Mesenchymal stem cell (in vitro differentiated cells and primary cell): Measurements from ENCODE around the gene ZBTB25.

ENCODE experiments used
- DNase-seq: peaks from one replicate; pipeline ENCODE4 v3.0.0-alpha.2; 2013
- H2AFZ ChIP-seq: one replicate; pipeline ENCODE4 v1.6.1; 2013; ENCODE audit warnings: low read depth, mild to moderate bottlenecking, control low read depth, inconsistent platforms, low read length, moderate library complexity
- H2AK5ac ChIP-seq: 2 replicates; pipeline ENCODE4 v1.6.1; 2013; ENCODE audit warnings: low read length, moderate library complexity, mild to moderate bottlenecking, inconsistent platforms; ENCODE audit not compliant: severe bottlenecking
- H2BK120ac ChIP-seq: one replicate; pipeline ENCODE4 v1.6.1; 2013; ENCODE audit warnings: low read depth, mild to moderate bottlenecking, inconsistent platforms, low read length, moderate library complexity
- H2BK12ac ChIP-seq, 2 experiments: one replicate each; pipeline ENCODE4 v1.6.1; 2013; ENCODE audit warnings: inconsistent platforms in 2 of 2, low read length in 2 of 2, mild to moderate bottlenecking in 2 of 2, moderate library complexity in 2 of 2, control low read depth in 1 of 2
- H2BK15ac ChIP-seq: one replicate; pipeline ENCODE4 v1.6.1; 2013; ENCODE audit warnings: mild to moderate bottlenecking, low read depth, inconsistent platforms; ENCODE audit not compliant: poor library complexity, severe bottlenecking
- H2BK5ac ChIP-seq: 2 replicates; pipeline ENCODE4 v1.6.1; 2013; ENCODE audit warnings: low read depth, mild to moderate bottlenecking, low read length, control low read depth, inconsistent platforms; ENCODE audit not compliant: poor library complexity, severe bottlenecking
- H3K14ac ChIP-seq, 2 experiments: one replicate each; pipeline ENCODE4 v1.6.1; 2013; ENCODE audit warnings: inconsistent platforms in 2 of 2, low read length in 2 of 2, control low read depth in 1 of 2, mild to moderate bottlenecking in 1 of 2, moderate library complexity in 1 of 2
- H3K18ac ChIP-seq, 2 experiments: one replicate each; pipeline ENCODE4 v1.6.1; 2013; ENCODE audit warnings: inconsistent platforms in 2 of 2, low read length in 2 of 2, control low read depth in 1 of 2, low read depth in 1 of 2, mild to moderate bottlenecking in 1 of 2
- H3K23ac ChIP-seq, 2 experiments: one replicate each; pipeline ENCODE4 v1.6.1; 2013; ENCODE audit warnings: inconsistent platforms in 2 of 2, low read length in 2 of 2, mild to moderate bottlenecking in 2 of 2, moderate library complexity in 2 of 2, control low read depth in 1 of 2
- H3K27ac ChIP-seq: 2 replicates; pipeline ENCODE4 v1.5.1; 2013; ENCODE audit warnings: mild to moderate bottlenecking, moderate library complexity, low read length, control low read depth, inconsistent platforms; ENCODE audit not compliant: poor library complexity, severe bottlenecking
- H3K27me3 ChIP-seq, 2 experiments: 2 replicates each; pipeline versions ENCODE4 v1.6.1 to v1.7.0; 2013; ENCODE audit warnings: low read length in 2 of 2, mild to moderate bottlenecking in 2 of 2, moderate library complexity in 2 of 2, control low read depth in 1 of 2, inconsistent platforms in 1 of 2; ENCODE audit not compliant: control insufficient read depth in 1 of 2, insufficient read depth in 1 of 2
- H3K36me3 ChIP-seq, 2 experiments: 2 replicates each; pipeline versions ENCODE4 v1.6.1 to v1.7.0; 2013; ENCODE audit warnings: low read length in 2 of 2, control low read depth in 1 of 2, inconsistent platforms in 1 of 2, low read depth in 1 of 2, mild to moderate bottlenecking in 1 of 2; ENCODE audit not compliant: insufficient read depth in 2 of 2, control insufficient read depth in 1 of 2
- H3K4ac ChIP-seq, 2 experiments: one replicate each; pipeline ENCODE4 v1.6.1; 2013; ENCODE audit warnings: inconsistent platforms in 2 of 2, low read length in 2 of 2, mild to moderate bottlenecking in 2 of 2, moderate library complexity in 2 of 2, control low read depth in 1 of 2, low read depth in 1 of 2
- H3K4me1 ChIP-seq: 2 replicates; pipeline ENCODE4 v1.6.1; 2013; ENCODE audit warnings: low read depth, low read length, control low read depth; ENCODE audit not compliant: control insufficient read depth, insufficient read depth
- H3K4me2 ChIP-seq: 2 replicates; pipeline ENCODE4 v1.6.1; 2013; ENCODE audit warnings: low read length, mild to moderate bottlenecking, inconsistent platforms; ENCODE audit not compliant: poor library complexity, severe bottlenecking
- H3K4me3 ChIP-seq, 2 experiments: 2 replicates each; pipeline versions ENCODE4 v1.5.1 to v1.7.0; 2013; ENCODE audit warnings: low read length in 2 of 2, mild to moderate bottlenecking in 2 of 2, control low read depth in 1 of 2, low read depth in 1 of 2; ENCODE audit not compliant: insufficient read depth in 1 of 2
- H3K79me1 ChIP-seq: replicated peaks from 2 replicates; pipeline ENCODE4 v1.6.1; 2013; ENCODE audit warnings: mild to moderate bottlenecking, control low read depth, low read length, inconsistent platforms; ENCODE audit not compliant: poor library complexity, severe bottlenecking
- H3K9ac ChIP-seq: 2 replicates; pipeline ENCODE4 v1.7.0; 2013; ENCODE audit warnings: mild to moderate bottlenecking, low read length, moderate library complexity
- H3K9me3 ChIP-seq: 2 replicates; pipeline ENCODE4 v1.7.0; 2013; ENCODE audit warnings: mild to moderate bottlenecking, low read length; ENCODE audit not compliant: control insufficient read depth
- H4K8ac ChIP-seq: one replicate; pipeline ENCODE4 v1.6.1; 2013; ENCODE audit warnings: inconsistent platforms, mild to moderate bottlenecking, low read length, moderate library complexity
- H4K91ac ChIP-seq: one replicate; pipeline ENCODE4 v1.6.1; 2013; ENCODE audit warnings: mild to moderate bottlenecking, low read length, inconsistent platforms
- WGBS: methylation state at CpG from one replicate; pipeline ENCODE4 v1.1.7; 2013; ENCODE audit warnings: mixed read lengths; 5-methylcytosine and 5-hydroxymethylcytosine counted together

The ZBTB25 gene

DNA sequence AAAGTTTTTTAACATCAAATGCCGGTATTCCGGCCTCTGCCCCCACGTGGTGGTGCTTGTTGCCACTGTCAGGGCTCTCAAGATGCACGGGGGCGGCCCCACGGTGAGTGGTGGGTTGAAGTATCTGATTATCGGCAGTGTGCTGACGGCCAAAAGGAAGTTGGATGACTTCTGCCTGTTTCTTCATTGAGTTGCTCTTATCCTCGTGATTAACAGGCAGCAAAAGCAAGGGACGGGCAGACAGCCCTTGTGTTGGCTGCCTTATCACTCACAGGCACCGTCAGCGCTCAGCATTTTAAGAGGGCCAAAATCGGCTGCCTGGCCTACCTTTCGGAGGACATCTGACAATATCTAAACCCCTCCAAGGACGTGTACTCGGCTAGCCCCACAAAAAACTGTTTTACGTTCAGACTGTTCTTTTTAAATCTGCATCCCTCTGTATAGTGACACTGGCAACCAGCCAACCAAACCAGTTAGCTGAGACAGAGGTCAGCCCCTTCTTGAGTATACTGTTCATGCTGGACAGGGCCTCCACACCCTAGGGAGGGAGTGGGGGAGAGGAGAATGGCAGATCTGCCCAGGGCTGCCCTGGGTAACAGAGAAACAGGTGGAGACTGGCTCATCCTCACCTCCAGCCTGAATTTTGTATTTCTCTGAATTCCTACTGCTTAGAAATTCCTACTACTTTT is 61.2 kb downstream of the ZBTB25 start:
- Histone ChIP-seq H3K36me3 (peaks cover 18 to 66% of the 10 kb centered on the region in 2 experiments), H2BK12ac (no peak overlapping the region), H3K14ac (no peak overlapping the region), H4K91ac (no peak overlapping the region), H3K9me3 (no peaks in the 10 kb centered on the region), H2BK15ac (no peak overlapping the region), H2BK5ac (no peak overlapping the region), H3K27me3 (no peaks in the 10 kb centered on the region), H3K79me1 (peaks cover 6% of the 10 kb centered on the region), H3K4me1 (peaks cover 12% of the 10 kb centered on the region), H2AFZ (no peak overlapping the region), H3K9ac (no peak overlapping the region), H3K23ac (no peak overlapping the region), H3K4me2 (no peak overlapping the region), H4K8ac (no peak overlapping the region), H2AK5ac (peak overlapping the region; percentile 92), H3K4me3 (no peak overlapping the region), H2BK120ac (no peak overlapping the region), H3K4ac (no peak overlapping the region), H3K18ac (no peak overlapping the region), H3K27ac (no peak overlapping the region)
- DNase-seq, result no peak
- WGBS, result 76% methylated on average over 16 of the region's 17 CpGs

DNA sequence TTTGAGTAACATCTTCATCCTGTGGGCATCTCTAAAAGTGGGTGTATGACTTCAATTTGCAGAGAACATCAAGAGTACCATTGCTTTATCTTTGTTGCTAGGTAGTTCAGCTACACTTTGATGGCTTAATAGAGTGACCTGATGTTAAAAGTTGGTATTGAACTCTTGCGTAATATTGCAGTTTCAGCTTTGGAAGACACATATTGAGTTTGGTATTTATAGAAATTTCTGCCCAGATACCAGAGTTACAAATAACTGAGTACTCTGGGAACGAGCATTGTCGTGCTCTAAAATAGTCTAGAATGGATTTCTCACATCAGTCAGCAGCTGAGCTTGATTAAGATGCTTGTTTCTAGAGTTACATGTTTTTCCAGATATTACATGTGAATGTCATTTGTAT is 63.1 kb downstream of the ZBTB25 start:
- Histone ChIP-seq H3K9me3 (no peaks in the 10 kb centered on the region), H2AFZ (no peak overlapping the region), H3K9ac (no peak overlapping the region), H3K27ac (no peak overlapping the region), H3K4me1 (peaks cover 8% of the 10 kb centered on the region), H2AK5ac (no peak overlapping the region), H2BK120ac (no peak overlapping the region), H3K23ac (no peak overlapping the region), H2BK12ac (no peak overlapping the region), H3K4ac (no peak overlapping the region), H3K4me3 (no peak overlapping the region), H3K18ac (no peak overlapping the region), H4K91ac (no peak overlapping the region), H4K8ac (no peak overlapping the region), H3K36me3 (peaks cover 18 to 77% of the 10 kb centered on the region in 2 experiments), H3K79me1 (peaks cover 6% of the 10 kb centered on the region), H2BK5ac (no peak overlapping the region), H3K27me3 (no peaks in the 10 kb centered on the region), H2BK15ac (no peak overlapping the region), H3K14ac (no peak overlapping the region), H3K4me2 (no peak overlapping the region)
- 97% methylated on average over 3 of the region's 3 CpGs for WGBS
- no peak for DNase-seq

GRCh38 chr14:64439141-64439540 is 64.5 kb downstream of the ZBTB25 start:
- no peak overlapping the region for H3K4ac ChIP-seq
- H3K79me1 ChIP-seq, result peaks cover 7% of the 10 kb centered on the region
- DNase-seq, result no peak
- no peak overlapping the region for H3K23ac ChIP-seq
- H2AK5ac ChIP-seq, result peak overlapping the region; percentile 28
- no peak overlapping the region for H2AFZ ChIP-seq
- H3K4me3 ChIP-seq, result no peak overlapping the region
- no peak overlapping the region for H4K91ac ChIP-seq
- no peaks in the 10 kb centered on the region for H3K27me3 ChIP-seq
- no peak overlapping the region for H4K8ac ChIP-seq
- WGBS, result 94% methylated on average over 6 of the region's 6 CpGs
- no peak overlapping the region for H3K9ac ChIP-seq
- no peak overlapping the region for H3K18ac ChIP-seq
- H2BK5ac ChIP-seq, result peak overlapping the region; percentile 86
- H3K27ac ChIP-seq, result peak overlapping the region; percentile 88
- H3K4me2 ChIP-seq, result no peak overlapping the region
- H3K4me1 ChIP-seq, result peaks cover 8% of the 10 kb centered on the region
- H2BK120ac ChIP-seq, result no peak overlapping the region
- no peak overlapping the region for H3K14ac ChIP-seq
- H3K36me3 ChIP-seq, result peaks cover 18 to 75% of the 10 kb centered on the region in 2 experiments
- H2BK12ac ChIP-seq, result no peak overlapping the region
- no peaks in the 10 kb centered on the region for H3K9me3 ChIP-seq
- no peak overlapping the region for H2BK15ac ChIP-seq

DNA sequence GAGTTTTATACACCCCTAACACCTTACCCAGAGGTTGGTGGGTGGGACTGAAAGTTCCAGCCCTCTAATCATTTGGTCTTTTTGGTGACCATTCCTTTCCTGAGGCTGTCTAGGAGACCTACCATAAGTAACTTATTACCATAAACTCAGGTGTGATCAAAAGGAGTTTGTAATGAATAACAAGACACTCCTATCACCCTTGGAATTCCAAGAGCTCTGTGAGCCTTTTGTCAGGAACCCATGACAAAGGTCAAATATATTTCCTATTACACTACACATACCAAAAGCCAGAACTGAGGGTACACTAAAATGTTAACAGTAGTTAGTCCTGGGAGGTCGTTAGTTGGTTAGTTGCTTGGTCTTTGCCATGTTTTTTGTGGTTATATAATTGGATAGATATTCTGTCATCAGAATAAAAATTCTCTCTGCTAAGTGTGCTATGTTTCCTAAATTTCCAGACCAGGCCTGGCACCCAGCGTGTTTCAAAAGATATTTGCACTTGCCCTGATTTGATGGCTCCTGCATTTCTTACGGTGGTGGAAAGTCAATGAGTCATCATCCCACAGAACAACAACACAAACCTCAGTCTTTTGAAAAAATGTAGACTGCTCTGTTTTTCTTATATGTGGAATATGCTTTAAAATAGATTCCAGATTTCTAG is 65.3 kb downstream of the ZBTB25 start:
- H3K4ac ChIP-seq, result no peak overlapping the region
- H3K9ac ChIP-seq, result no peak overlapping the region
- WGBS, result 4% methylated on average over 2 of the region's 3 CpGs
- H2AK5ac ChIP-seq, result no peak overlapping the region
- no peaks in the 10 kb centered on the region for H3K9me3 ChIP-seq
- H2BK12ac ChIP-seq, result no peak overlapping the region
- peak overlapping the region; percentile 98 for H2BK5ac ChIP-seq
- H4K91ac ChIP-seq, result no peak overlapping the region
- no peak overlapping the region for H3K23ac ChIP-seq
- no peak overlapping the region for H4K8ac ChIP-seq
- peak; percentile 77 for DNase-seq
- no peak overlapping the region for H3K14ac ChIP-seq
- no peak overlapping the region for H3K4me3 ChIP-seq
- H3K4me1 ChIP-seq, result peaks cover 8% of the 10 kb centered on the region
- no peak overlapping the region for H2BK120ac ChIP-seq
- H3K27me3 ChIP-seq, result no peaks in the 10 kb centered on the region
- no peak overlapping the region for H2AFZ ChIP-seq
- no peak overlapping the region for H2BK15ac ChIP-seq
- H3K27ac ChIP-seq, result peak overlapping the region; percentile 88
- peaks cover 3% of the 10 kb centered on the region for H3K79me1 ChIP-seq
- no peak overlapping the region for H3K18ac ChIP-seq
- no peak overlapping the region for H3K4me2 ChIP-seq
- H3K36me3 ChIP-seq, result peaks cover 16 to 75% of the 10 kb centered on the region in 2 experiments
